AG09309 (cell line): ENCODE measurements around the gene FSTL4.
A peak's percentile ranks its signal among the peaks of the same experiment; 100 is the strongest.

Source experiments
- DNase-seq: peaks from one replicate; pipeline ENCODE4 v3.0.0-alpha.2; 2010; ENCODE audit warnings: low read depth
- H3K4me3 ChIP-seq: 2 replicates; pipeline ENCODE4 v1.5.1; 2011; ENCODE audit warnings: mild to moderate bottlenecking, low read depth, low read length, moderate library complexity; ENCODE audit not compliant: control insufficient read depth
- TF ChIP-seq, protein P1 (sequence below): IDR thresholded peaks from 2 replicates; pipeline ENCODE4 v1.5.1; 2011; ENCODE audit warnings: mild to moderate bottlenecking, low read depth, low read length, inconsistent platforms; ENCODE audit not compliant: insufficient read depth, control insufficient read depth; ENCODE audit errors: missing control alignments

The FSTL4 gene

GRCh38 chr5:133367071-133367786 lies 245.1 kb downstream of the FSTL4 start:
- no peak for DNase-seq
- H3K4me3 ChIP-seq: no peak overlapping the region
- TF ChIP-seq, protein P1, sequence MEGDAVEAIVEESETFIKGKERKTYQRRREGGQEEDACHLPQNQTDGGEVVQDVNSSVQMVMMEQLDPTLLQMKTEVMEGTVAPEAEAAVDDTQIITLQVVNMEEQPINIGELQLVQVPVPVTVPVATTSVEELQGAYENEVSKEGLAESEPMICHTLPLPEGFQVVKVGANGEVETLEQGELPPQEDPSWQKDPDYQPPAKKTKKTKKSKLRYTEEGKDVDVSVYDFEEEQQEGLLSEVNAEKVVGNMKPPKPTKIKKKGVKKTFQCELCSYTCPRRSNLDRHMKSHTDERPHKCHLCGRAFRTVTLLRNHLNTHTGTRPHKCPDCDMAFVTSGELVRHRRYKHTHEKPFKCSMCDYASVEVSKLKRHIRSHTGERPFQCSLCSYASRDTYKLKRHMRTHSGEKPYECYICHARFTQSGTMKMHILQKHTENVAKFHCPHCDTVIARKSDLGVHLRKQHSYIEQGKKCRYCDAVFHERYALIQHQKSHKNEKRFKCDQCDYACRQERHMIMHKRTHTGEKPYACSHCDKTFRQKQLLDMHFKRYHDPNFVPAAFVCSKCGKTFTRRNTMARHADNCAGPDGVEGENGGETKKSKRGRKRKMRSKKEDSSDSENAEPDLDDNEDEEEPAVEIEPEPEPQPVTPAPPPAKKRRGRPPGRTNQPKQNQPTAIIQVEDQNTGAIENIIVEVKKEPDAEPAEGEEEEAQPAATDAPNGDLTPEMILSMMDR: no peak

DNA sequence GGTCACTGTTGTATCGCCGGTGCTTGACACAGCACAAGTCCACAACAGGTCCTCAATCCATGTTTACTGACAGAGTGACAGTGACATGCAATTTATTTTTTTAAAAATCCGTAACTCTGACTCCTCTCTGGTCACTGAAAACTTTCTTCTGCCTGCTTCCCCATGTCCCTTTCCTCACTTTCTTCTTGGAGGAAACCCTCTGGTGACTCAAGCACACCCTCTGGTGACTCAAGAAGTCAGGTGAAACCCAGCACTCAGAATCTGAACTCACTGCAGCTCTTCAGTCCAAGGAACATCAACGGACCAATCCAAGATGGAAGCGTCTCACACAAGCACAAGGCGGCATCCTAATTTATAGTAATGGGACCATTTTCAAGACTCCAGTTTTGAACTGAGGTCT lies 245.9 kb downstream of the FSTL4 start:
- no peak overlapping the region for H3K4me3 ChIP-seq
- no peak for DNase-seq
- TF ChIP-seq, protein P1: no peak

DNA sequence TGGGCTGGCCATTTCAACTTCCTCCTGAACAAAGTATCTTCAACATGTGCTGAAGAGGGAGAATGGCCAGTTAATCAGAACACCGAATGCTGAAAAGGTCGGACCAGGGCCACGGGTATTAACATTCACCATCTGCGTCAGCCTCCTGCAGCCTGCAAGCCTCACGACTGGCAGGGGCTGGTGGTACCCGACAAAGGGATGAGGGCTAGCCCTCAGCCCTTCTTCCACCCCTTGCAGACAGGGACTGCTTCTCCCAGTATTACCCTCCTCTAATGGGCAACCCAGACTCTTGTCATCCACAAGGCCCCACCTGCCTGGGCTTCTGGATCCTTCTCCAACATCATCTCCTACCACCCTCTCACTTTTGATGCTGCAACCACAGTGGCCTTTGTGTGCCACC lies 246.6 kb downstream of the FSTL4 start:
- DNase-seq: no peak
- TF ChIP-seq, protein P1: no peak
- no peak overlapping the region for H3K4me3 ChIP-seq

DNA sequence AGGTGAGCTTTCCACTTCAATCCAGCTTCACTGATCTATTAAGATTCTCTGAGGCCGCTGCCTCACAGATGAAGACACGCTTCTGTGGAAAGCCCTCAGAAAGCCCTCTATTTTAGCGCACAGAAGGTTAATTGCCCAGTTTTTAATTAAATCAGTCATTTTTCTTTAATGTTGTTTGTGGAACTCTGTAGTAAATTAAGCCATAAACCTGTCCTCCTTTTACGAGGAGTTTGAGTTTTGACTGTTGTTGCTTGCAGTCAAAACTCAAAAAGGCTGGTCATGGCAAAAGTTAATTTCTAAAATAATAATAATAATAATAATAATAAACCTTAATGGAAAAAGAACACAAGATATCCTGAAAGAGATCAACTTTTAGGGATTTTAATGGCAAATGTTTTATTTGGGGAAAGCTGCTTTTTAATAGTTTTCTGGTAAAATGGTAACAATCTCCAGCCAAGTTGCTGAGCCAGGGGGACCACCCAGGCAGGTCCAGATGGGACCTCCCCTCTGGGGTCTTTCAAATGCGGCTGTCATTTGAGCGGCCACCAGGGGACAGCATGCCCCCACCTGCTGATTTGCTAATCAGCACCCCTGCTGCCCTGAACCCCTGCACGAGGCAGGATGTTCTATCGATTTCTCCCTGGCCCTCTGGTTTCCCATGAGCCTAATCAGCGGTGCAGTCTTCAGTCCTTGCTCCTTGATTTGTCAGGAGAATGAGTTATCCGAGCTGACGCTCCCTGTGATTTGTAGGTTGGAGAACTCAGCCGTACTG lies 247.2 kb downstream of the FSTL4 start:
- no peak for DNase-seq
- TF ChIP-seq, protein P1: peak; percentile 28
- H3K4me3 ChIP-seq: no peak overlapping the region

GRCh38 chr5:133363807-133364587 lies 248.3 kb downstream of the FSTL4 start:
- TF ChIP-seq, protein P1: no peak
- no peak for DNase-seq
- no peak overlapping the region for H3K4me3 ChIP-seq

DNA sequence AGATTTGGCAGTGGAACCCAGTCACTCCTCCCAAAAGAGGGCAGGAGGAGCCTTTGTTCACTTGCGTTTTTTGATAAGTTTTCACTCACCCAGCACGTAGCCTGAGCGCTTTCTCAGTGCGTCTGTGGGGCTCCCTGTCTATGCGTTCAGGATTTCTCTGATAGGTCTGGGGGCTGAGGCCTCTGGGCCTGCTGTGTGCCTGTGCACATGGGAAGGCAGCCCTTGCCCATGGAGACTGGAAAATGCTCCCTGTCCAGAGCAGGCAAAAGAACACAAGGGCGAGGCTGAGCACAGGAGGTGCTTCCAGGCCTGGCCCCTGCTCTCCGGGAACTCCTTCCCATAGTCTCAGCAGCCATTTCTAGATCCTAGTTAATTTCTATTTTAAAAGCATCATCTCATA lies 249.9 kb downstream of the FSTL4 start:
- H3K4me3 ChIP-seq: no peak overlapping the region
- DNase-seq: no peak
- TF ChIP-seq, protein P1: no peak
